HCT116 (cell line): ENCODE measurements around the gene SIN3B. TPM values are rescaled to one million over a fixed set of nuclear protein-coding genes. Genes with fewer than 3 reads are reported as not detected.

Experiments used
- ATAC-seq: fragments of 200-7000 bp; cut with Tn5 transposase; 2 replicates; pipeline ENCODE4 v1.9.1; 2020; ENCODE audit warnings: mild to moderate bottlenecking, moderate library complexity
- BruUV-seq: library from RNA; stranded (reverse); fragments of 400-500 nt; replicated peaks from 2 replicates; lab custom pipeline; 2021; lab: Mats Ljungman, UMichigan
- CTCF ChIA-PET: fragments of 300-600 bp; sonication (Branson Sonifier 250); formaldehyde crosslinking; loops from one replicate; lab custom pipeline; 2021; ENCODE audit warnings: antibody characterized with exemption; lab: Charles Lee
- POLR2A ChIA-PET: fragments of 300-600, 350-600 bp; sonication (Branson Sonifier 250); formaldehyde crosslinking; loops from one replicate; lab custom pipeline; 2021; ENCODE audit warnings: antibody characterized with exemption; lab: Charles Lee
- RAD21 ChIA-PET, 2 experiments: fragments of 300-600 bp; sonication (Branson Sonifier 250); formaldehyde crosslinking; loops; one replicate each; lab custom pipeline; 2023; ENCODE audit warnings: low total read pairs in 2 of 2; ENCODE audit not compliant: uncharacterized antibody in 2 of 2, unreplicated experiment in 2 of 2, low non-redundant PET in 1 of 2; lab: Charles Lee
- DNase-seq: peaks from one replicate; pipeline ENCODE4 v3.0.0-alpha.2; 2010; ENCODE audit warnings: low read depth, low spot score
- H2AFZ ChIP-seq: fragments of 200-600 bp; shearing (Covaris generic), sonication (generic); 2 replicates; pipeline ENCODE4 v1.6.1; 2017; ENCODE audit warnings: low read depth, mixed run types, mixed read lengths, antibody characterized with exemption, low read length; ENCODE audit not compliant: poor library complexity, severe bottlenecking
- H3K27ac ChIP-seq: 2 replicates; pipeline ENCODE4 v1.5.1; 2012; ENCODE audit warnings: low read depth, low read length
- H3K27me3 ChIP-seq: fragments of 200-600 bp; sonication (generic); 2 replicates; pipeline ENCODE4 v1.6.1; 2016; ENCODE audit warnings: mixed run types, low read length, mixed read lengths; ENCODE audit not compliant: insufficient read depth
- H3K36me3 ChIP-seq, 2 experiments: fragments of 200-500 bp in 1 of 2; fragments of 200-600 bp in 1 of 2; sonication (Bioruptor generic) in 1 of 2; sonication (generic) in 1 of 2; 2 replicates each; pipeline versions ENCODE4 v1.5.1 to v1.6.1; 2014 to 2016; ENCODE audit warnings: low read length in 2 of 2, inconsistent platforms in 1 of 2, mixed read lengths in 1 of 2, mixed run types in 1 of 2; ENCODE audit not compliant: insufficient read depth in 2 of 2, control insufficient read depth in 1 of 2
- H3K4me1 ChIP-seq, 2 experiments: fragments of 200-600 bp in 1 of 2; sonication (generic) in 1 of 2; 2 replicates each; pipeline versions ENCODE4 v1.5.1 to v1.6.1; 2012 to 2017; ENCODE audit warnings: low read length in 2 of 2, inconsistent platforms in 1 of 2, mild to moderate bottlenecking in 1 of 2, mixed read lengths in 1 of 2, mixed run types in 1 of 2, moderate library complexity in 1 of 2; ENCODE audit not compliant: insufficient read depth in 2 of 2, control insufficient read depth in 1 of 2
- H3K4me2 ChIP-seq: fragments of 200-600 bp; sonication (generic); 2 replicates; pipeline ENCODE4 v1.6.1; 2017; ENCODE audit warnings: mixed run types, low read length, mixed read lengths
- H3K4me3 ChIP-seq, 2 experiments: fragments of 200-600 bp in 1 of 2; sonication (generic) in 1 of 2; replicated peaks in 1 of 2; 2 replicates each; pipeline ENCODE4 v1.5.1; 2011 to 2016; ENCODE audit warnings: low read length in 2 of 2, control low read depth in 1 of 2, low read depth in 1 of 2, mild to moderate bottlenecking in 1 of 2, mixed read lengths in 1 of 2, mixed run types in 1 of 2
- H3K79me2 ChIP-seq: fragments of 200-600 bp; sonication (generic); 2 replicates; pipeline ENCODE4 v1.6.1; 2017; ENCODE audit warnings: mild to moderate bottlenecking, mixed run types, low read length, moderate library complexity, mixed read lengths; ENCODE audit not compliant: insufficient read depth
- H3K9ac ChIP-seq: fragments of 200-600 bp; sonication (generic); 2 replicates; pipeline ENCODE4 v1.6.1; 2016; ENCODE audit warnings: low read length, mixed read lengths
- H3K9me2 ChIP-seq: fragments of 200-600 bp; sonication (generic), shearing (Covaris generic); 2 replicates; pipeline ENCODE4 v1.6.1; 2017; ENCODE audit warnings: mixed run types, mild to moderate bottlenecking, moderate library complexity; ENCODE audit not compliant: insufficient read depth
- H3K9me3 ChIP-seq, 2 experiments: fragments of 200-500 bp in 1 of 2; fragments of 200-600 bp in 1 of 2; sonication (Bioruptor generic) in 1 of 2; sonication (generic) in 1 of 2; 2 replicates each; pipeline ENCODE4 v1.6.1; 2014 to 2017; ENCODE audit warnings: low read length in 2 of 2, mixed read lengths in 2 of 2, inconsistent platforms in 1 of 2, low read depth in 1 of 2, mild to moderate bottlenecking in 1 of 2, mixed run types in 1 of 2, moderate library complexity in 1 of 2; ENCODE audit not compliant: control insufficient read depth in 1 of 2, insufficient read depth in 1 of 2
- H4K20me1 ChIP-seq: fragments of 200-600 bp; sonication (generic), shearing (Covaris generic); 2 replicates; pipeline ENCODE4 v1.6.1; 2017; ENCODE audit warnings: mixed run types, mild to moderate bottlenecking, moderate library complexity; ENCODE audit not compliant: insufficient read depth
- ATF3 ChIP-seq: IDR thresholded peaks from 2 replicates; pipeline ENCODE4 v1.6.1; 2012
- CBX3 ChIP-seq: IDR thresholded peaks from 2 replicates; pipeline ENCODE4 v1.6.1; 2012; ENCODE audit warnings: low read depth
- CEBPB ChIP-seq: IDR thresholded peaks from 2 replicates; pipeline ENCODE4 v1.6.1; 2012; ENCODE audit warnings: low read depth
- CTCF ChIP-seq, 3 experiments: fragments of 200-600 bp in 1 of 3; sonication (generic) in 1 of 3; IDR thresholded peaks in 2 of 3; conservative IDR thresholded peaks in 1 of 3; 2 replicates each; pipeline ENCODE4 v1.5.1; 2012 to 2017; ENCODE audit warnings: low read depth in 2 of 3, low read length in 2 of 3, antibody characterized with exemption in 1 of 3, borderline replicate concordance in 1 of 3, control low read depth in 1 of 3, mild to moderate bottlenecking in 1 of 3, mixed read lengths in 1 of 3, mixed run types in 1 of 3, moderate library complexity in 1 of 3; ENCODE audit not compliant: insufficient read depth in 1 of 3
- EZH2 ChIP-seq: fragments of 200-600 bp; sonication (generic); IDR thresholded peaks from 2 replicates; pipeline ENCODE4 v1.6.1; 2017; ENCODE audit warnings: antibody characterized with exemption, mixed run types
- FOSL1 ChIP-seq: IDR thresholded peaks from 2 replicates; pipeline ENCODE4 v1.6.1; 2012; ENCODE audit warnings: low read depth
- JUND ChIP-seq: IDR thresholded peaks from 2 replicates; pipeline ENCODE4 v1.6.1; 2012
- MAX ChIP-seq: IDR thresholded peaks from 2 replicates; pipeline ENCODE4 v1.6.1; 2012
- POLR2A ChIP-seq: IDR thresholded peaks from 2 replicates; pipeline ENCODE4 v1.7.0; 2011; ENCODE audit warnings: borderline replicate concordance; ENCODE audit not compliant: insufficient read depth, insufficient read length; ENCODE audit errors: extremely low read depth
- POLR2AphosphoS5 ChIP-seq: IDR thresholded peaks from 2 replicates; pipeline ENCODE4 v1.6.1; 2011; ENCODE audit warnings: mild to moderate bottlenecking, low read depth, low read length, moderate library complexity
- RAD21 ChIP-seq: IDR thresholded peaks from 2 replicates; pipeline ENCODE4 v1.6.1; 2012; ENCODE audit warnings: low read depth, mild to moderate bottlenecking
- SP1 ChIP-seq: IDR thresholded peaks from 2 replicates; pipeline ENCODE4 v1.6.1; 2012; ENCODE audit warnings: low read depth
- YY1 ChIP-seq: IDR thresholded peaks from 2 replicates; pipeline ENCODE4 v1.6.1; 2011; ENCODE audit warnings: low read length, low read depth, moderate library complexity, mild to moderate bottlenecking; ENCODE audit not compliant: insufficient replicate concordance; ENCODE audit errors: extremely low read depth
- ZBTB33 ChIP-seq: IDR thresholded peaks from 2 replicates; pipeline ENCODE4 v1.6.1; 2011; ENCODE audit warnings: mild to moderate bottlenecking, low read length, moderate library complexity; ENCODE audit not compliant: insufficient replicate concordance; ENCODE audit errors: extremely low read depth
- ZFX ChIP-seq: fragments of 450-650 bp; IDR thresholded peaks from 2 replicates; pipeline ENCODE4 v1.6.1; 2017
- ZNF274 ChIP-seq: fragments of 200-500 bp; sonication (Bioruptor generic); IDR thresholded peaks from 2 replicates; pipeline ENCODE4 v1.6.1; 2014; ENCODE audit warnings: mild to moderate bottlenecking, low read depth, low read length, inconsistent platforms
- intact Hi-C: fragments of 100-400 bp; cut with micrococcal nuclease; formaldehyde crosslinking; loops from 2 replicates; pipeline ENCODE4 v1.10.0; 2022
- total RNA-seq: library from RNA; stranded (reverse); gene quantifications from one replicate; pipeline ENCODE4 v1.2.1, GENCODE V29; 2021; ENCODE audit not compliant: unreplicated experiment

SIN3B gene
- total RNA-seq, 1 experiment from 2014 or later = 59.9 TPM

- H3K4me2 ChIP-seq = no peak overlapping the region
- no peak overlapping the region for H3K27ac ChIP-seq
- RAD21 ChIA-PET = no interaction called here
- no peak overlapping the region for H3K9ac ChIP-seq
- H4K20me1 ChIP-seq = no peaks in the 10 kb centered on the region
- no TSS peak for BruUV-seq
- no peaks in the 10 kb centered on the region for H3K9me3 ChIP-seq
- TF ChIP-seq POLR2AphosphoS5 = no peak
- TF ChIP-seq, all 23 proteins: peak for 0
- Histone ChIP-seq H3K4me1 (no peaks in the 10 kb centered on the region), H3K27me3 (no peaks in the 10 kb centered on the region), H2AFZ (no peak overlapping the region), H3K79me2 (no peaks in the 10 kb centered on the region), H3K9me2 (no peaks in the 10 kb centered on the region), H3K4me3 (no peak overlapping the region), H3K36me3 (no peaks in the 10 kb centered on the region)
- ChIA-PET CTCF (no interaction called here), POLR2A (no interaction called here)
- ATAC-seq = peak; percentile 47; the same call in 1 of the 2 replicates
- DNase-seq = no peak
- intact Hi-C loops = no loop called here
Measured at GRCh38 chr19:16889366-16889882, 60.2 kb downstream of the SIN3B start.

GRCh38 chr19:16889883-16890460 lies 60.8 kb downstream of the SIN3B start:
- ATAC-seq (no peak), DNase-seq (no peak)
- no peak overlapping the region for H3K4me2 ChIP-seq
- H3K9me2 ChIP-seq = no peaks in the 10 kb centered on the region
- no peak overlapping the region for H3K4me3 ChIP-seq
- H2AFZ ChIP-seq = no peak overlapping the region
- no peaks in the 10 kb centered on the region for H3K36me3 ChIP-seq
- intact Hi-C loops = no loop called here
- no peaks in the 10 kb centered on the region for H3K79me2 ChIP-seq
- CTCF ChIA-PET = no interaction called here
- H3K27me3 ChIP-seq = no peaks in the 10 kb centered on the region
- no peak for TF ChIP-seq JUND
- TF ChIP-seq MAX = no peak
- no peak for TF ChIP-seq CTCF (IDR thresholded peaks at IDR 0.05 in 2 of 3, conservative IDR thresholded peaks at IDR 0.05 in 1 of 3; ENCODE audit: borderline replicate concordance in 1 of 3, insufficient read depth in 1 of 3, low read depth in 2 of 3, low read length in 2 of 3)
- no peak for TF ChIP-seq ZNF274
- TF ChIP-seq FOSL1 = no peak
- no peak for TF ChIP-seq POLR2AphosphoS5
- no peak for TF ChIP-seq ZFX
- no peak for TF ChIP-seq ATF3
- TF ChIP-seq POLR2A = no peak
- TF ChIP-seq RAD21 = no peak
- no peak for TF ChIP-seq CEBPB
- no peak for TF ChIP-seq CBX3
- no peak for TF ChIP-seq ZBTB33
- TF ChIP-seq EZH2 = no peak
- TF ChIP-seq YY1 = no peak
- TF ChIP-seq SP1 = no peak
- H3K9ac ChIP-seq = no peak overlapping the region
- no peaks in the 10 kb centered on the region for H3K4me1 ChIP-seq
- H3K27ac ChIP-seq = no peak overlapping the region
- H3K9me3 ChIP-seq = no peaks in the 10 kb centered on the region
- no peaks in the 10 kb centered on the region for H4K20me1 ChIP-seq
- POLR2A ChIA-PET = no interaction called here
- no TSS peak for BruUV-seq
- RAD21 ChIA-PET = no interaction called here
